ENCODE measurements around the gene PLCH1.

- TF ChIP-seq CTCF (IDR thresholded peaks at IDR 0.05): no peak
- TF ChIP-seq POLR2A (IDR thresholded peaks at IDR 0.05): no peak
These were observed 323.9 kb downstream of the PLCH1 start for GRCh38 chr3:155420881-155421486.
